Tibial nerve (tissue), 4 donors: ENCODE results near the gene A4GALT. TPM values are rescaled to one million over a fixed set of nuclear protein-coding genes. Genes with fewer than 3 reads are reported as not detected.

Source experiments
- DNase-seq, 2 donors: peaks; one replicate each; pipeline ENCODE4 v3.0.0-alpha.2; 2019; ENCODE audit warnings: low spot score in 2 of 2
- H3K27ac ChIP-seq, 4 donors: fragments of 200-600 bp; sonication (generic) in 3 of 4; one replicate each; pipeline ENCODE4 v1.5.1; 2017 to 2019; ENCODE audit warnings: mild to moderate bottlenecking in 1 of 4
- H3K27me3 ChIP-seq, 2 donors: fragments of 200-600 bp; sonication (generic) in 1 of 2; one replicate each; pipeline versions ENCODE4 v1.5.1 to v1.6.0; 2017 to 2019
- H3K36me3 ChIP-seq, 3 donors: fragments of 200-600 bp; sonication (generic); one replicate each; pipeline ENCODE4 v1.5.1; 2018 to 2019
- H3K4me1 ChIP-seq, 4 donors: fragments of 200-600 bp; sonication (generic) in 3 of 4; one replicate each; pipeline ENCODE4 v1.5.1; 2017 to 2019
- H3K4me3 ChIP-seq, 4 donors: fragments of 200-600 bp; sonication (generic) in 3 of 4; one replicate each; pipeline ENCODE4 v1.5.1; 2017 to 2019; ENCODE audit warnings: mild to moderate bottlenecking in 1 of 4, moderate library complexity in 1 of 4
- H3K9me3 ChIP-seq, 4 donors: fragments of 200-600 bp; sonication (generic) in 3 of 4; one replicate each; pipeline ENCODE4 v1.5.1; 2017 to 2019
- CTCF ChIP-seq, 5 experiments: fragments of 200-600 bp in 3 of 5; fragments of 450-650 bp in 2 of 5; sonication (generic) in 3 of 5; IDR thresholded peaks; one replicate each; pipeline ENCODE4 v1.5.1; 2016 to 2019; ENCODE audit warnings: antibody characterized with exemption in 5 of 5, mild to moderate bottlenecking in 3 of 5, moderate library complexity in 2 of 5
- EP300 ChIP-seq, 2 donors: sonication (generic); formaldehyde crosslinking; IDR thresholded peaks; one replicate each; pipeline ENCODE4 v1.6.1; 2017; ENCODE audit warnings: antibody characterized with exemption in 2 of 2, mild to moderate bottlenecking in 1 of 2
- POLR2A ChIP-seq, 2 donors: fragments of 450-650 bp; IDR thresholded peaks; one replicate each; pipeline ENCODE4 v1.6.1; 2017; ENCODE audit warnings: antibody characterized with exemption in 2 of 2, mild to moderate bottlenecking in 2 of 2, moderate library complexity in 2 of 2
- WGBS, 2 donors: methylation state at CpG; one replicate each; pipeline ENCODE4 v1.1.5; 2018; 5-methylcytosine and 5-hydroxymethylcytosine counted together
- total RNA-seq, 4 donors: library from RNA; depleted of rRNA; stranded (reverse); fragments of >200 nt; gene quantifications; one replicate each; pipeline ENCODE4 v1.1.0, GENCODE V29; 2016

The A4GALT gene
- total RNA-seq, 4 donors from 2014 or later = 73.0 to 146 (median 99.0) TPM

- Histone ChIP-seq H3K4me1 (peaks cover 0 to 30% (median 0%) of the 10 kb centered on the region in 4 donors), H3K36me3 (peaks cover 0 to 25% (median 0%) of the 10 kb centered on the region in 3 donors), H3K9me3 (peaks cover 0 to 21% (median 3%) of the 10 kb centered on the region in 4 donors), H3K27me3 (no peaks in the 10 kb centered on the region), H3K27ac (no peak overlapping the region), H3K4me3 (no peak overlapping the region)
- TF ChIP-seq CTCF (IDR thresholded peaks at IDR 0.05) (no peak), EP300 (IDR thresholded peaks at IDR 0.05) (no peak), POLR2A (IDR thresholded peaks at IDR 0.05) (no peak)
- 63 to 78% methylated on average over 3 of the region's 3 CpGs for WGBS, 2 donors
- DNase-seq = no peak
Measured at GRCh38 chr22:42708417-42708816, 12.3 kb downstream of the A4GALT start.

GRCh38 chr22:42707496-42707895 is 13.2 kb downstream of the A4GALT start:
- DNase-seq = no peak
- 79 to 92% methylated on average over 2 of the region's 2 CpGs for WGBS, 2 donors
- no peak for TF ChIP-seq CTCF (IDR thresholded peaks at IDR 0.05)
- no peak for TF ChIP-seq POLR2A (IDR thresholded peaks at IDR 0.05)
- TF ChIP-seq EP300 (IDR thresholded peaks at IDR 0.05) = no peak
- Histone ChIP-seq H3K27ac (no peak overlapping the region), H3K4me3 (no peak overlapping the region), H3K4me1 (peaks cover 0 to 27% (median 0%) of the 10 kb centered on the region in 4 donors), H3K27me3 (no peaks in the 10 kb centered on the region), H3K9me3 (peaks cover 0 to 21% (median 3%) of the 10 kb centered on the region in 4 donors), H3K36me3 (peaks cover 0 to 17% (median 0%) of the 10 kb centered on the region in 3 donors)

DNA sequence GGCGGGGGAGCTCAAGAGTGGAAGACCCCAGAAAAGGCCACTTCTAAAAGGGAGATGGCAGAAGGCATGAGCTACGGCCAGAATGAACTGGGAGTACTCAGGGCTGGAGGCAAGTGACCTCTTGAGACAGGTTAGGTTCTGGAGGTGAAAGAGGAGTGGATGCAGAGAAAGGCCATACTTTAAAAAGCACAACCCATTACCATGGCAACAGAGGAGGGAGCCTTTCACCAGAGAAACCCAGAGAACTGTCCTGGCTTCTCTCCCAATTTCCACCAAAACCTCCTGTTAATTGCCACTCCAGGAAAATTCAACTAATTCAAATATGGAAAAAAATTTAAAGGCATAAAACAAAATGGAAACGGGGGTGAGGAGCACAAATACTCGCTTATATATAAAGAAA is 15.8 kb downstream of the A4GALT start:
- DNase-seq = no peak
- WGBS, 2 donors = 70 to 78% methylated on average over 4 of the region's 4 CpGs
- Histone ChIP-seq H3K4me1 (peaks cover 0 to 39% (median 0%) of the 10 kb centered on the region in 4 donors), H3K9me3 (peaks cover 0 to 9% (median 3%) of the 10 kb centered on the region in 4 donors), H3K27me3 (no peaks in the 10 kb centered on the region), H3K36me3 (peaks cover 0 to 7% (median 0%) of the 10 kb centered on the region in 3 donors), H3K27ac (no peak overlapping the region), H3K4me3 (no peak overlapping the region)
- TF ChIP-seq CTCF (IDR thresholded peaks at IDR 0.05) = no peak
- no peak for TF ChIP-seq POLR2A (IDR thresholded peaks at IDR 0.05)
- TF ChIP-seq EP300 (IDR thresholded peaks at IDR 0.05) = no peak

GRCh38 chr22:42702675-42703074 is 18.0 kb downstream of the A4GALT start:
- 87 to 91% methylated on average over 8 to 13 of the region's 13 CpGs for WGBS, 2 donors

GRCh38 chr22:42701694-42702093 is 19.0 kb downstream of the A4GALT start:
- Histone ChIP-seq H3K36me3 (no peaks in the 10 kb centered on the region), H3K27me3 (no peaks in the 10 kb centered on the region), H3K27ac (peak overlapping the region in 1 of 4 donors; percentile 52), H3K9me3 (no peaks in the 10 kb centered on the region), H3K4me1 (peaks cover 0 to 67% (median 11%) of the 10 kb centered on the region in 4 donors), H3K4me3 (no peak overlapping the region)
- WGBS, 2 donors = 71 to 84% methylated on average over 7 to 8 of the region's 8 CpGs
- DNase-seq = no peak
- TF ChIP-seq CTCF (IDR thresholded peaks at IDR 0.05) = no peak
- TF ChIP-seq EP300 (IDR thresholded peaks at IDR 0.05) = no peak
- TF ChIP-seq POLR2A (IDR thresholded peaks at IDR 0.05) = no peak

More at GRCh38 chr22:42702675-42703074, 18.0 kb downstream of the A4GALT start:
- Histone ChIP-seq H3K4me3 (no peak overlapping the region), H3K27ac (no peak overlapping the region), H3K36me3 (no peaks in the 10 kb centered on the region), H3K9me3 (no peaks in the 10 kb centered on the region), H3K27me3 (no peaks in the 10 kb centered on the region), H3K4me1 (peaks cover 0 to 60% (median 8%) of the 10 kb centered on the region in 4 donors)
- no peak for TF ChIP-seq CTCF (IDR thresholded peaks at IDR 0.05)
- TF ChIP-seq EP300 (IDR thresholded peaks at IDR 0.05) = no peak
- no peak for TF ChIP-seq POLR2A (IDR thresholded peaks at IDR 0.05)
- DNase-seq = no peak
